ENCODE results near the gene PTPRJ. TPM values are rescaled to one million over a fixed set of nuclear protein-coding genes. Genes with fewer than 3 reads are reported as not detected.

Gene PTPRJ
- total and polyA plus RNA-seq, 2 of the 13 experiments (the other 11 are each of a cell fraction or from before 2014, with no cell fraction given): 1.0 to 1.2 TPM

- FAIRE-seq (no peak), DNase-seq (ENCODE audit: low spot score) (no peak), ATAC-seq (no peak)
- in situ Hi-C loops (cut with HindIII; ENCODE audit: extremely low pct_ligation_motif_present, low pct_unique_long_range_greater_than_20kb) (no loop called here), intact Hi-C loops (cut with micrococcal nuclease; ENCODE audit: unreplicated experiment) (no loop called here)
- no peak for TF ChIP-seq KDM6A (CRISPR knock-in tag; IDR thresholded peaks at IDR 0.05; ENCODE audit: low read depth)
- no peak for TF ChIP-seq CENPT (CRISPR knock-in tag; IDR thresholded peaks at IDR 0.05; ENCODE audit: low read depth)
- no peak for TF ChIP-seq ZNF704 (CRISPR knock-in tag; IDR thresholded peaks at IDR 0.05; ENCODE audit: borderline replicate concordance)
- no peak for TF ChIP-seq ZNF619 (CRISPR knock-in tag; IDR thresholded peaks at IDR 0.05)
- TF ChIP-seq TIGD3 (CRISPR knock-in tag; IDR thresholded peaks at IDR 0.05; ENCODE audit: borderline replicate concordance): no peak
- no peaks in the 10 kb centered on the region for H3K9me3 ChIP-seq (ENCODE audit: low read length)
- H3K9ac ChIP-seq (ENCODE audit: insufficient read depth, low read depth, low read length): no peak overlapping the region
- peaks cover 30% of the 10 kb centered on the region for H3K4me1 ChIP-seq (ENCODE audit: insufficient read depth, low read length)
- ChIA-PET POLR2A (no interaction called here), CTCF (ENCODE audit: low intra/inter-chr PET ratio, low total read pairs) (no interaction called here)
- no peaks in the 10 kb centered on the region for H3K79me2 ChIP-seq (ENCODE audit: insufficient read depth, low read length)
- H3K27ac ChIP-seq (ENCODE audit: extremely low read length, insufficient read depth, low read length): no peak overlapping the region
- no TSS peak for BruUV-seq (replicated peaks)
- H2AFZ ChIP-seq (ENCODE audit: low read length): no peak overlapping the region
- H3K27me3 ChIP-seq (ENCODE audit: control insufficient read depth in 1 of 2, insufficient read depth in 2 of 2, low read length in 2 of 2): no peaks in the 10 kb centered on the region
- 66% methylated on average over 5 of the region's 5 CpGs for WGBS (ENCODE audit: low lambda C conversion rate)
- H4K20me1 ChIP-seq (ENCODE audit: insufficient read depth, low read length): no peaks in the 10 kb centered on the region
- H3K4me2 ChIP-seq (ENCODE audit: low read depth, low read length): no peak overlapping the region
- H3K4me3 ChIP-seq (replicated peaks in 1 of 3; ENCODE audit: insufficient read depth in 1 of 3, low read depth in 2 of 3, low read length in 3 of 3): no peak overlapping the region
- no peaks in the 10 kb centered on the region for H3K36me3 ChIP-seq (replicated peaks in 1 of 2; ENCODE audit: control insufficient read depth in 1 of 2, insufficient read depth in 2 of 2, low read length in 2 of 2)
These were observed 26.1 kb downstream of the PTPRJ start for GRCh38 chr11:48006301-48006992.
